Activated T-helper 17 cell treated with anti-CD3 and anti-CD28 coated beads, Interleukin-2, amount 50 U/mL, for 72 hours (primary cell): Measurements from ENCODE around the gene SLC25A51. TPM values are rescaled to one million over a fixed set of nuclear protein-coding genes. Genes with fewer than 3 reads are reported as not detected.

Experiments
- ATAC-seq: fragments of 150-1000 bp; cut with Tn5 transposase; replicated peaks from 2 replicates; pipeline ENCODE4 v1.10.0; 2021; ENCODE audit warnings: mild to moderate bottlenecking, moderate library complexity
- H3K27ac Mint-ChIP-seq: one replicate; pipeline ENCODE4 v1.8.0; 2022; ENCODE audit warnings: mixed read lengths
- H3K27me3 Mint-ChIP-seq: one replicate; pipeline ENCODE4 v1.8.0; 2022; ENCODE audit warnings: mixed read lengths
- H3K36me3 Mint-ChIP-seq: one replicate; pipeline ENCODE4 v1.8.0; 2022; ENCODE audit warnings: low read depth, mild to moderate bottlenecking, mixed read lengths
- H3K4me1 Mint-ChIP-seq: one replicate; pipeline ENCODE4 v1.8.0; 2022; ENCODE audit warnings: mixed read lengths
- H3K4me3 Mint-ChIP-seq: one replicate; pipeline ENCODE4 v1.8.0; 2022; ENCODE audit warnings: mild to moderate bottlenecking, mixed read lengths
- H3K9me3 Mint-ChIP-seq: one replicate; pipeline ENCODE4 v1.8.0; 2022; ENCODE audit warnings: mixed read lengths
- total RNA-seq, 2 donors: library from RNA; stranded (reverse); gene quantifications; one replicate each; pipeline ENCODE4 v1.2.3, GENCODE V29; 2022

The SLC25A51 gene
- total RNA-seq, 2 donors from 2014 or later = 20.4 to 34.7 TPM

- H3K36me3 Mint-ChIP-seq = peaks cover 34% of the 10 kb centered on the region
Measured at GRCh38 chr9:37876376-37876775, 27.6 kb downstream of the SLC25A51 start.

DNA sequence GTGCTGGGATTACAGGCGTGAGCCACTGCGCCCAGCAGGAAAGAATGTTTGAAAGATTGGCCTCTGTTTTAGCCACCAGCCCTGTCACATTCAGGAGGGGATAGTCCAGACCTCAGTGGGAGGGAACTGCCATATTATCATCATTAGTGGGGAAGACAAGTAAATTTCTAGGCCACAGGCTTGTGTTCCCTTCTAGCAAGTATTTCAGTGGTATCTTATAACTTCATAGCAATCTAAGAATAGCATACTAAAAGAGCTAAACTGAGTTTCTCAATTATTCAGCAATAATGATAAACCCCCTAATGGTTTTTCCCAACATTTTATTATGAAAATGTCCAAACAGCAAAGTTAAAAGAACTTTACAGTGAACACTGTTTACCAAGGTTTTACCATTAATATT lies 30.0 kb downstream of the SLC25A51 start:
- Mint-ChIP-seq H3K4me1 (no peaks in the 10 kb centered on the region), H3K36me3 (peaks cover 11% of the 10 kb centered on the region), H3K27me3 (no peaks in the 10 kb centered on the region), H3K4me3 (no peak overlapping the region), H3K27ac (no peak overlapping the region), H3K9me3 (no peaks in the 10 kb centered on the region)
- ATAC-seq = no peak

More at GRCh38 chr9:37876376-37876775, 27.6 kb downstream of the SLC25A51 start:
- ATAC-seq = no peak
- Mint-ChIP-seq H3K4me3 (no peak overlapping the region), H3K27ac (no peak overlapping the region), H3K9me3 (no peaks in the 10 kb centered on the region), H3K27me3 (no peaks in the 10 kb centered on the region), H3K4me1 (no peaks in the 10 kb centered on the region)

DNA sequence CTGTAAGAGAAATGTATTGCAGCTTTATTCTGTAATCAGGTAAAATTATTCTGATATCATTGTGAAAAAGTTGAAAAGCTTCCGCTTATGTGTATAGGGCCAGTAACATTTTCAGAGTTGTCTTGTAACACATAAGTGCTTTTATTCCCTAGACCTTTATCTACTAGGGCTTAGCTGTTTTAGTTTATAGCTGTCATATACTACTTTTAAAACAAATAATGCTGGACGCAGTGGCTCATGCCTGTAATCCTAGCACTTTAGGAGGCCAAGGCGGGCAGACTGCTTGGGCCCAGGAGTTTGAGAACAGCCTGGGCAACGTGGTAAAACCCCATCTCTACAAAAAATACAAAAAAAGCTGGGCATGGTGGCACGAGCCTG lies 33.1 kb downstream of the SLC25A51 start:
- Mint-ChIP-seq H3K4me1 (no peaks in the 10 kb centered on the region), H3K4me3 (no peak overlapping the region), H3K36me3 (peaks cover 4% of the 10 kb centered on the region), H3K9me3 (no peaks in the 10 kb centered on the region), H3K27ac (no peak overlapping the region), H3K27me3 (no peaks in the 10 kb centered on the region)
- no peak for ATAC-seq

DNA sequence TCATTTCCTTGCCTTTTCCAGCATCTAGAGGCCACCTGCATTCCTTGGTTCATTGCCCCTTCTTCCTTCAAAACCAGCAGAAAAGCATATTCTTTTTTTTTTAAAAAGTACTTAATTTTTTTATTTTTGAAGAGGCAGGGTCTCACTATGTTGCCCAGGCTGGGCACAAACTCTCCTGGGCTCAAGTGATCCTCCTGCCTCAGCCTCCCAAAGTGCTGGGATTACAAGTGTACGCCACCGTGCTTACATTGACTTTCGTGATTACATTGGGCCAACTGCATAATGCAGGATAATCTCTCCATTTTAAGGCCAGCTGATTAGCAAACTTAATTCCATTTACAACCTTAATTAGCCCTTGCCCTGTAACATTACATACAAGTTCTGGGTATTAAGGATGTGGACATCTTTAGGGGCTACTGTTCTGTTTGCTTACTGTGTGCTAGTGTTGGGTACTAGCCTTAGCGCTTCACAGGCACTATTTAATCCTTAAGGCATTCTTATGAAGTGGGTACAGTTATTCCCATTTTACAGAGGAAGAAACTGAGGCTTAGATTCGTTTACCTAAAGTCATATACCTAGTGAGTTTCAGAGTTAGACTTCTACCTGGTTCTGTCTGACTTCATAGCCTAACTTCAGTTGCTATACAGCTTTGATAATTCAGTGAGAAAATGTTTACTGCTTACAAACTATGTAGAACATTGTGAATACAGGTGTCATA lies 33.7 kb downstream of the SLC25A51 start:
- no peak for ATAC-seq
- Mint-ChIP-seq H3K27ac (no peak overlapping the region), H3K27me3 (no peaks in the 10 kb centered on the region), H3K4me3 (no peak overlapping the region), H3K4me1 (no peaks in the 10 kb centered on the region), H3K36me3 (peaks cover 4% of the 10 kb centered on the region), H3K9me3 (no peaks in the 10 kb centered on the region)

GRCh38 chr9:37862530-37862929 lies 41.4 kb downstream of the SLC25A51 start:
- Mint-ChIP-seq H3K9me3 (no peaks in the 10 kb centered on the region), H3K36me3 (peaks cover 51% of the 10 kb centered on the region), H3K27ac (no peak overlapping the region), H3K27me3 (no peaks in the 10 kb centered on the region), H3K4me1 (no peaks in the 10 kb centered on the region), H3K4me3 (no peak overlapping the region)
- no peak for ATAC-seq

DNA sequence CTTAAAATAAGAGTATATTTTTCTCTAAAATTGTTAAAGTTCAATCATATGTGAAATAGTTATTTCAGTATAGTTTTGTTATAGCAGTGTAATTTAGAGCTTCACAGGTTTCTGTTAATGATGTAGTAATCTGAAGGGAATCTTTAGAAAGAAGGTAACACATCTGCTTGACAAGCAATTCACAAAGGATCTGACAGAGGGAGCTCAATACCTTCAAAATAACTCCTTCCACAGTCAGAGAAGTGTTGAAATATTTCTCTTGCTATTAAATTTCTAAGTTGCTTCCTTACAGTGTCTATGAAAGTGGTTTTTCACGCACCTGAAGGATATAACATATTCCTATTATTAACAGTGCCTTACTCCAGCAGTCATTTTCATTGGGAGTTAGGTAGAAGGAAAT lies 44.9 kb downstream of the SLC25A51 start:
- no peak overlapping the region for H3K27ac Mint-ChIP-seq
- peaks cover 68% of the 10 kb centered on the region for H3K36me3 Mint-ChIP-seq
- no peak overlapping the region for H3K4me3 Mint-ChIP-seq
- H3K4me1 Mint-ChIP-seq = no peaks in the 10 kb centered on the region
- no peaks in the 10 kb centered on the region for H3K9me3 Mint-ChIP-seq
- H3K27me3 Mint-ChIP-seq = no peaks in the 10 kb centered on the region
- no peak for ATAC-seq

- Mint-ChIP-seq H3K9me3 (no peaks in the 10 kb centered on the region), H3K4me1 (no peaks in the 10 kb centered on the region), H3K27me3 (no peaks in the 10 kb centered on the region), H3K36me3 (peaks cover 54% of the 10 kb centered on the region), H3K27ac (no peak overlapping the region), H3K4me3 (no peak overlapping the region)
- ATAC-seq = no peak
Measured at GRCh38 chr9:37856551-37856950, 47.4 kb downstream of the SLC25A51 start.

GRCh38 chr9:37852222-37852621 lies 51.7 kb downstream of the SLC25A51 start:
- H3K4me3 Mint-ChIP-seq = no peak overlapping the region
- no peak overlapping the region for H3K27ac Mint-ChIP-seq
- H3K9me3 Mint-ChIP-seq = no peaks in the 10 kb centered on the region
- peaks cover 36% of the 10 kb centered on the region for H3K36me3 Mint-ChIP-seq
- no peaks in the 10 kb centered on the region for H3K27me3 Mint-ChIP-seq
- H3K4me1 Mint-ChIP-seq = no peaks in the 10 kb centered on the region
- no peak for ATAC-seq

- Mint-ChIP-seq H3K27me3 (no peaks in the 10 kb centered on the region), H3K4me3 (no peak overlapping the region), H3K36me3 (peaks cover 56% of the 10 kb centered on the region), H3K27ac (no peak overlapping the region), H3K4me1 (peaks cover 13% of the 10 kb centered on the region), H3K9me3 (no peaks in the 10 kb centered on the region)
- peak; percentile 52 for ATAC-seq
Measured at GRCh38 chr9:37840560-37841194, 63.2 kb downstream of the SLC25A51 start.

- Mint-ChIP-seq H3K27ac (no peak overlapping the region), H3K4me1 (peaks cover 13% of the 10 kb centered on the region), H3K27me3 (no peaks in the 10 kb centered on the region), H3K4me3 (no peak overlapping the region), H3K36me3 (peaks cover 47% of the 10 kb centered on the region), H3K9me3 (no peaks in the 10 kb centered on the region)
- ATAC-seq = no peak
Measured at GRCh38 chr9:37839496-37840461, 64.1 kb downstream of the SLC25A51 start.

Other genes with a start within 250 kb of the SLC25A51 start
- 10 to 100 TPM in 1 of 2 donors, 1 to 10 TPM in 1; 9.9 to 13.1 TPM for gene TRMT10B, start 150.3 kb downstream of the SLC25A51 start, total RNA-seq
- gene EXOSC3, start 119.1 kb downstream of the SLC25A51 start, total RNA-seq = 10 to 100 TPM; 57.9 to 98.4 TPM
- gene DCAF10, start 103.3 kb downstream of the SLC25A51 start, total RNA-seq = 10 to 100 TPM in 1 of 2 donors, 1 to 10 TPM in 1; 9.7 to 12.0 TPM
- gene SHB, start 165.1 kb upstream of the SLC25A51 start, total RNA-seq = 1 to 10 TPM in 1 of 2 donors, under 1 TPM in 1; 0.95 to 1.7 TPM